Sigmoid colon (tissue), 7 donors: ENCODE results near the gene KIF6. TPM values are rescaled to one million over a fixed set of nuclear protein-coding genes. Genes with fewer than 3 reads are reported as not detected.
A peak's percentile ranks its signal among the peaks of the same experiment; 100 is the strongest.

Experiments used
- DNase-seq: peaks from one replicate; pipeline ENCODE4 v3.0.0-alpha.2; 2019
- H3K27ac ChIP-seq, 4 donors: fragments of 200-600 bp; sonication (generic); one replicate each; pipeline ENCODE4 v1.5.1; 2016 to 2019; ENCODE audit warnings: mild to moderate bottlenecking in 1 of 4
- H3K27me3 ChIP-seq, 3 donors: fragments of 200-600 bp; sonication (generic); one replicate each; pipeline ENCODE4 v1.5.1; 2019; ENCODE audit warnings: mild to moderate bottlenecking in 1 of 3
- H3K36me3 ChIP-seq, 4 donors: fragments of 200-600 bp; sonication (generic); one replicate each; pipeline ENCODE4 v1.5.1; 2016 to 2019
- H3K4me1 ChIP-seq, 4 donors: fragments of 200-600 bp; sonication (generic); one replicate each; pipeline ENCODE4 v1.5.1; 2017 to 2019
- H3K4me3 ChIP-seq, 4 donors: fragments of 200-600 bp; sonication (generic); one replicate each; pipeline ENCODE4 v1.5.1; 2017 to 2019; ENCODE audit warnings: mild to moderate bottlenecking in 2 of 4, moderate library complexity in 1 of 4
- H3K9me3 ChIP-seq, 4 donors: fragments of 200-600 bp in 3 of 4; sonication (generic) in 3 of 4; one replicate each; pipeline versions ENCODE4 v1.5.1 to v1.6.1; 2013 to 2019
- EP300 ChIP-seq, 4 donors: sonication (generic); formaldehyde crosslinking; IDR thresholded peaks; one replicate each; pipeline ENCODE4 v1.6.1; 2017; ENCODE audit warnings: antibody characterized with exemption in 4 of 4
- POLR2A ChIP-seq, 2 donors: fragments of 450-650 bp; IDR thresholded peaks; one replicate each; pipeline ENCODE4 v1.6.1; 2016; ENCODE audit warnings: antibody characterized with exemption in 2 of 2, mild to moderate bottlenecking in 2 of 2, moderate library complexity in 2 of 2
- POLR2AphosphoS5 ChIP-seq, 4 donors: sonication (generic); formaldehyde crosslinking; IDR thresholded peaks; one replicate each; pipeline ENCODE4 v1.6.1; 2017; ENCODE audit warnings: antibody characterized with exemption in 4 of 4
- WGBS, 2 donors: extraction: QIAGEN DNeasy Blood & Tissue Kit; methylation state at CpG; one replicate each; pipeline ENCODE4 v1.1.7; 2013; 5-methylcytosine and 5-hydroxymethylcytosine counted together
- intact Hi-C: fragments of 100-400 bp; cut with DNase I; formaldehyde crosslinking; loops from one replicate; pipeline ENCODE4 v1.15.1; 2023
- polyA plus RNA-seq, 3 donors: library from polyadenylated mRNA; stranded (reverse); fragments of 200-250 nt; gene quantifications; one replicate each; pipeline ENCODE4 v1.2.3, GENCODE V29; 2013
- total RNA-seq, 4 donors: library from RNA; depleted of rRNA; stranded (reverse); fragments of >200 nt; gene quantifications; one replicate each; pipeline ENCODE4 v1.1.0, GENCODE V29; 2016
- TF ChIP-seq, protein P1 (sequence below), 4 experiments: fragments of 450-650 bp in 3 of 4; fragments of 200-600 bp in 1 of 4; IDR thresholded peaks; one replicate each; pipeline ENCODE4 v1.5.1; 2016 to 2019; ENCODE audit warnings: antibody characterized with exemption in 4 of 4, mild to moderate bottlenecking in 3 of 4, moderate library complexity in 2 of 4
- donor health status: healthy with polysubstance abuse.
- donor health status: Bipolar disorder and iron deficiency.
- donor health status: healthy.

KIF6 gene
- total and polyA plus RNA-seq, 7 donors: under 0.01 to 0.99 (median 0.36) TPM; not detected in 2

DNA sequence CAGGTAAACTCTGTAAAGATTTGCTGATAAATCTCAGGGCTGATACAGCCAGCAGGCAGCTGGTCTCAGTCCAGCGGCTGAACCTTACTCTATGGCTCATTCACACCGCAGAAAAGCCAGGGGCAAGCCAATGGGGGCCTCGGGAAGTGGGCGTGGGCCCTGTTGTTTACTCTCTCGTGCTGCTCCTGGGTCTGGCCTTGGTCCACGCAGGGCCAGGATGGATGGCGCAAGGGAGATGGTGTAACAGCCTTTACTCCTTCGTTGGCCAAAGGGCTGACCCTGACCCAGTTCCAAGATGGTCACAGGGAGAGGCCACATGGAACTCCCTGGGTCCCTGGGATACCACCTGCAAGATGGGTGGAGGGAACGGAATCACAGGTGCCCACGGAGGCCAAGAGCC, 427.1 kb downstream of the KIF6 start:
- Histone ChIP-seq H3K4me1 (peaks cover 0 to 5% (median 2%) of the 10 kb centered on the region in 4 donors), H3K27me3 (peaks cover 0 to 30% (median 0%) of the 10 kb centered on the region in 3 donors), H3K4me3 (no peak overlapping the region), H3K36me3 (no peaks in the 10 kb centered on the region), H3K9me3 (no peaks in the 10 kb centered on the region), H3K27ac (no peak overlapping the region)
- WGBS, 2 donors: 42 to 68% methylated on average over 10 of the region's 10 CpGs
- intact Hi-C loops: no loop called here
- no peak for TF ChIP-seq POLR2AphosphoS5 (IDR thresholded peaks at IDR 0.05)
- no peak for TF ChIP-seq POLR2A (IDR thresholded peaks at IDR 0.05)
- TF ChIP-seq, protein P1, sequence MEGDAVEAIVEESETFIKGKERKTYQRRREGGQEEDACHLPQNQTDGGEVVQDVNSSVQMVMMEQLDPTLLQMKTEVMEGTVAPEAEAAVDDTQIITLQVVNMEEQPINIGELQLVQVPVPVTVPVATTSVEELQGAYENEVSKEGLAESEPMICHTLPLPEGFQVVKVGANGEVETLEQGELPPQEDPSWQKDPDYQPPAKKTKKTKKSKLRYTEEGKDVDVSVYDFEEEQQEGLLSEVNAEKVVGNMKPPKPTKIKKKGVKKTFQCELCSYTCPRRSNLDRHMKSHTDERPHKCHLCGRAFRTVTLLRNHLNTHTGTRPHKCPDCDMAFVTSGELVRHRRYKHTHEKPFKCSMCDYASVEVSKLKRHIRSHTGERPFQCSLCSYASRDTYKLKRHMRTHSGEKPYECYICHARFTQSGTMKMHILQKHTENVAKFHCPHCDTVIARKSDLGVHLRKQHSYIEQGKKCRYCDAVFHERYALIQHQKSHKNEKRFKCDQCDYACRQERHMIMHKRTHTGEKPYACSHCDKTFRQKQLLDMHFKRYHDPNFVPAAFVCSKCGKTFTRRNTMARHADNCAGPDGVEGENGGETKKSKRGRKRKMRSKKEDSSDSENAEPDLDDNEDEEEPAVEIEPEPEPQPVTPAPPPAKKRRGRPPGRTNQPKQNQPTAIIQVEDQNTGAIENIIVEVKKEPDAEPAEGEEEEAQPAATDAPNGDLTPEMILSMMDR (IDR thresholded peaks at IDR 0.05): no peak
- TF ChIP-seq EP300 (IDR thresholded peaks at IDR 0.05): no peak
- DNase-seq: no peak

DNA sequence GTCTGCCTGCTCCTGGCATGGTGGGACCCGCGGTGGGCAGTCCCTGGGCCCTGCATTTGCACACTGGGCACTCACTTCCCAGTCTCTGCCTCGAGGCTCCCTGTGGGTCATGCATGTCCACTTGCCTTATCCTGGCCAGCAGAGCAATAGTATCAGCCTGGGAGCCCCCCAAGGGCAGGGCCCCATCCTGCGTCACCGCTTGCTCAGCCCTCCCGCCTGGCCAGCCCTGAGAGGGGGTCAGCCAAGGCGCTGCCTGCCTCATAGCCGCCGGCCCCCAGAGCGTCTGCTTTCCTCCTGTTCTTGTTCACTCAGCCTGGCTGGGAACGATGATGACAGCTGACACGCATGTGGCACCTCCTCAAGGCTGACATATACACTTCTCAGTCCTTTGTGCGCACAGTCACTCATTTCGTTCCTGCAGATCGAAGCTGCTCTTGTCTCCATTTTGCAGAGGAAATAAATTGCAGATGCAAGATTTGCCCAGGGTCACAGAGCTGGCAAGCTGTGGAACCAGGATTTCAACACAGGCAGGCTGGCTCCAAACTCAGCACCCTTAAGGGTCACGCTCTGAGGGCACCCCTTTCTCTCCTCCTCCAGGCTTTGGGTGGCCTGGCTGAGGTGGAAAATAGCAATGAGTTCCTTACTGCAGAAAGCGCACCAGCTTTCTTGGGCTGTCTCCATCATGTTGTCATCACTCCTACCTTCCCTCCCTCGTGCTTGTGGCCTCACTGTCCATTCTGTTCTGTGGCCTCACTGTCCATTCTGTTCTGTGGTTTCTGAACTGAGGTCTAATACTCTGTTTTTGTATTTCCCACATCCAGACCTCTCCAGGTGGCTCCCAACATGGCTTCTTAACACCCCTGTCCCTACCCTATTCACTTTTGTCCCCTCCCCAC, 428.2 kb downstream of the KIF6 start:
- H3K27ac ChIP-seq: peak overlapping the region in 2 of 4 donors; percentile 35 to 59
- peaks cover 0 to 24% (median 0%) of the 10 kb centered on the region in 3 donors for H3K27me3 ChIP-seq
- no peaks in the 10 kb centered on the region for H3K9me3 ChIP-seq
- H3K36me3 ChIP-seq: no peaks in the 10 kb centered on the region
- no peaks in the 10 kb centered on the region for H3K4me1 ChIP-seq
- 80 to 90% methylated on average over 18 of the region's 18 CpGs for WGBS, 2 donors
- no peak overlapping the region for H3K4me3 ChIP-seq
- DNase-seq: peak; percentile 68
- intact Hi-C loops: no loop called here
- no peak for TF ChIP-seq POLR2AphosphoS5 (IDR thresholded peaks at IDR 0.05)
- no peak for TF ChIP-seq POLR2A (IDR thresholded peaks at IDR 0.05)
- TF ChIP-seq, protein P1 (IDR thresholded peaks at IDR 0.05): no peak
- no peak for TF ChIP-seq EP300 (IDR thresholded peaks at IDR 0.05)

DNA sequence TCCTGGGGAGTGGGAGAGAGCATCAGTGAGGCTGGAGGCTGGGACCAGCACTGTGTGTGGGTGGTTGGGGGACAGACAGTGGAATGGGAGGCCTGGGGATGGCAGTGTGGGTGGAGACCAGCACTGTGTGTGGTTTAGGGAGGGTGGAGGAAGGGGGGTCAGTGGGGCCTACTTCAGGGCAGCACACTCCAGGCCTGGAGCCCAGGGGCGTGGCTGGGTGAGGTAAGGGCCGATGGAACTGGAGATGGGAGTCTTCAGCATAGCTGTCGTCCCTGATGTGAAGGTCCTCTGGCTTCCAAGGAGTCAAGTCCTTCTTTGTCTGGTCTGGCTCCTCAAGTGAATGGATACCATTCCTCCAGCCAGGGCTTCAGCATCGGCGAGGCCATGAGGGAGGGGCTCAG, 429.6 kb downstream of the KIF6 start:
- no peaks in the 10 kb centered on the region for H3K36me3 ChIP-seq
- no peak overlapping the region for H3K4me3 ChIP-seq
- intact Hi-C loops: no loop called here
- peak overlapping the region in 1 of 4 donors; percentile 59 for H3K27ac ChIP-seq
- TF ChIP-seq EP300 (IDR thresholded peaks at IDR 0.05) (no peak), POLR2AphosphoS5 (IDR thresholded peaks at IDR 0.05) (no peak), POLR2A (IDR thresholded peaks at IDR 0.05) (no peak)
- TF ChIP-seq, protein P1 (IDR thresholded peaks at IDR 0.05): no peak
- no peak for DNase-seq
- peaks cover 0 to 15% (median 0%) of the 10 kb centered on the region in 3 donors for H3K27me3 ChIP-seq
- H3K4me1 ChIP-seq: no peaks in the 10 kb centered on the region
- no peaks in the 10 kb centered on the region for H3K9me3 ChIP-seq
- WGBS, 2 donors: 45 to 68% methylated on average over 5 of the region's 5 CpGs

DNA sequence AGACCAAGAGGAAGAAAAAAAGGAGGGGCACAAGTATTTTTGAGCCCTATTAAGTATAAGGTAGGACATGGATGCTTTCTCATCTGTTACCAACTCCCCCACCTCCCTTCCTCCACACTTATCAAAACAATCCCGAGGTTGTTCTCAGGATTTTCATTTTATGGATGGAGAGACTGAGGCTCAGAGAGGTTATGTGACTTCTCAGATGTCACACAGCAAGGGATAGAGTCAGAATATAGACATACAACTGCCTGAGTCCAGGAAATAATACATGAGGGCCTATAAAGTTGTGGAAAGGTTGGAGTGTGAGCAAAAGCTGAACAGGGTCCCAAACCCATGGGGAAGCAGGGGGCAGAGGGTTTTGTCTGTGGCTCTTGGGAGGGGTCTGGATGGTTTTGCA, 430.3 kb downstream of the KIF6 start:
- Histone ChIP-seq H3K4me1 (no peaks in the 10 kb centered on the region), H3K36me3 (no peaks in the 10 kb centered on the region), H3K27me3 (peaks cover 0 to 10% (median 0%) of the 10 kb centered on the region in 3 donors), H3K27ac (no peak overlapping the region), H3K9me3 (no peaks in the 10 kb centered on the region), H3K4me3 (no peak overlapping the region)
- TF ChIP-seq, protein P1 (IDR thresholded peaks at IDR 0.05): no peak
- no peak for TF ChIP-seq EP300 (IDR thresholded peaks at IDR 0.05)
- no peak for TF ChIP-seq POLR2AphosphoS5 (IDR thresholded peaks at IDR 0.05)
- no peak for TF ChIP-seq POLR2A (IDR thresholded peaks at IDR 0.05)
- WGBS, 2 donors: 48 to 68% methylated on average over 1 of the region's 1 CpG
- intact Hi-C loops: no loop called here
- DNase-seq: no peak
